KOPT-K1 (cell line): ENCODE data around the gene CASKIN1.
"Not testable (repeated sequence)": the region's sequence is repeated elsewhere in the genome, so short reads cannot be mapped to it uniquely, and the experiment has no call there.

ENCODE experiments used
- H3K27ac ChIP-seq: fragments of 200-600 bp; sonication (generic); 2 replicates; pipeline ENCODE4 v1.5.1; 2016; ENCODE audit warnings: antibody characterized with exemption, mild to moderate bottlenecking, low read depth, low read length; ENCODE audit not compliant: poor library complexity, severe bottlenecking
- H3K36me3 ChIP-seq: fragments of 200-600 bp; sonication (generic); 2 replicates; pipeline ENCODE4 v1.5.1; 2017; ENCODE audit warnings: antibody characterized with exemption, mild to moderate bottlenecking, low read length, moderate library complexity; ENCODE audit not compliant: insufficient read depth
- H3K9me3 ChIP-seq: fragments of 200-600 bp; sonication (generic); 2 replicates; pipeline ENCODE4 v1.5.1; 2017; ENCODE audit warnings: antibody characterized with exemption, low read length, mild to moderate bottlenecking; ENCODE audit not compliant: insufficient read depth, poor library complexity, severe bottlenecking

CASKIN1 gene

GRCh38 chr16:2135770-2136490 is 60.5 kb downstream of the CASKIN1 start, which contains the start of gene PKD1:
TSS of gene PKD1 (minus strand) at chr16:2135898. CDS start at chr16:2135689, 209 bp downstream.
- H3K27ac ChIP-seq, result peak within 1 kb of the TSS; percentile 54
- not testable (repeated sequence) for H3K36me3 ChIP-seq

GRCh38 chr16:2135071-2135470 is 61.3 kb downstream of the CASKIN1 start:
- H3K27ac ChIP-seq, result peak overlapping the region; percentile 22
- not testable (repeated sequence) for H3K9me3 ChIP-seq, H3K36me3 ChIP-seq

More at GRCh38 chr16:2135770-2136490, 60.5 kb downstream of the CASKIN1 start, which contains the start of gene PKD1:
- H3K9me3 ChIP-seq, result not testable (repeated sequence)

GRCh38 chr16:2133797-2134196 is 62.6 kb downstream of the CASKIN1 start:
- H3K36me3 ChIP-seq, H3K9me3 ChIP-seq, H3K27ac ChIP-seq: not testable (repeated sequence)

GRCh38 chr16:2129890-2130447 is 66.4 kb downstream of the CASKIN1 start:
- not testable (repeated sequence) for H3K36me3 ChIP-seq, H3K27ac ChIP-seq

GRCh38 chr16:2129251-2129650 is 67.2 kb downstream of the CASKIN1 start:
- H3K27ac ChIP-seq, result peak overlapping the region; percentile 70
- H3K36me3 ChIP-seq, H3K9me3 ChIP-seq: not testable (repeated sequence)

More at GRCh38 chr16:2129890-2130447, 66.4 kb downstream of the CASKIN1 start:
- not testable (repeated sequence) for H3K9me3 ChIP-seq

GRCh38 chr16:2127630-2128280 is 68.7 kb downstream of the CASKIN1 start:
- not testable (repeated sequence) for H3K27ac ChIP-seq, H3K9me3 ChIP-seq, H3K36me3 ChIP-seq
